CD4-positive, alpha-beta T cell treated with Interleukin-6 for 4 hours (primary cell): Measurements from ENCODE around the gene CYP46A1.
"Not testable (repeated sequence)": the region's sequence is repeated elsewhere in the genome, so short reads cannot be mapped to it uniquely, and the experiment has no call there.

Experiments used
- DNase-seq: peaks from one replicate; pipeline ENCODE4 v3.0.0-alpha.2; 2020; ENCODE audit warnings: mixed read lengths

The CYP46A1 gene

DNA sequence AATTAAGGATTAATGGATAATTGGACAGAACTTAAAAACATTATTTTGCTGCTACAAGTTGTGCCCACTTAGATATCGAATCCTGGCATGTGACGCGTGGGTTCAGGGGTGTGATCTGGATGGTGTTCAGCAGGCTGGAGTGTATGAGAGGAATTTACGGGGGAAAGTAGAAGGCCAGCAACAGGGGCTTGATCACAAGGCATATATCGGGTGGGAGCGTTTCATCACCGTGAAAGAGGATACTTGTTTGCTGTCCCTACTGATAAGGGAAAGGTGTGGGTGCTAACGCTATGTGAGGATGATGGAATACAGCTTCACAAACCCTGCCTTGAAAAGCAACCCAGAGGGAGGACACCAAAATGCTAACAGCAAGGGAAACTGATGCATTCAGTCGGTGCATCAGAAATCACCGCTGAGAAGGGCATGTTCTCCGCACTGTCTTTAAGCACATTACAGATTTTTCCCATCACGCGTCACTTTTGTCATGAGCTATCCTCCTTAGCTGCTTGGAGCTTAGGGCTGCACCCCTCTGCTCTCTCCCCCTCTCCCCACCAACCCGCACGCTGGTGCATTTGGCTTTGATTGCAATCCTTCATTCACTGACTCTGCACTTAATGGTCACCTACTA lies 25.8 kb upstream of the CYP46A1 start:
- no peak for DNase-seq

DNA sequence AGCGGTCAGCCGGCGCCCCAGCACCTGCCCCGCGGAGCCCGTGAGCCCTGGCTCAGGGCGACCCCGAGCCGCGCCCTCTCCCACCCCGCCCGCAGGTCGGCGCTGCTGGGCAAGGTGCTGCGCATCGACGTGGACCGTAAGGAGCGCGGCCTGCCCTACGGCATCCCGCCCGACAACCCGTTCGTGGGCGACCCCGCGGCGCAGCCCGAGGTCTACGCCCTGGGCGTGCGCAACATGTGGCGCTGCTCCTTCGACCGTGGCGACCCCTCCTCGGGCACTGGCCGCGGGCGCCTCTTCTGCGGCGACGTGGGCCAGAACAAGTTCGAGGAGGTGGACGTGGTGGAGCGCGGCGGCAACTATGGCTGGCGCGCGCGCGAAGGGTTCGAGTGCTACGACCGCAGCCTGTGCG lies 24.8 kb upstream of the CYP46A1 start:
- no peak for DNase-seq

DNA sequence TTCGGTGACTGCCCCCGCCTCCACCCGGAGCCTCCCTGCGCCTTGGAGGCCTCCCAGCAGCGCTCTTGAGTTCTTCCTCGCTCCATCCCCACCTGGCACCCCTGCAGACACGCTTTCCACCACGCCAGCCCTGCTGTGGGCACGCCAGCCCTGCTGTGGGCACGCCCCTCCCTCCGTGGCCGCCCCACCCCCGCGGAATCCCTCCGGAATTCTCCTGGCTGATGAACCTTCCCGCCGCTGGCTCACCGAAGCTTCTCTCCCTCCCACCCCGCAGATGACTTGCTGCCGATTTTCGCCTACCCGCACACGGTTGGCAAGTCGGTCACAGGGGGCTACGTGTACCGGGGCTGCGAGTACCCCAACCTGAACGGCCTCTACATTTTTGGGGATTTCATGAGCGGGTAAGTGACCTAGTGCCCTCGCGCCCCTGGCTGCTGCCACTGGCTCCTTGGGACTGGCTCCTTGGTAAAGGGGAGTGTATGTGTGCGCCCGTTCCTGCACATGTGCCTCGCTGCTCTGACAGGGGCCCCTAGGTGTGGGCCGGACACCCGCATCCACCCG lies 24.0 kb upstream of the CYP46A1 start:
- no peak for DNase-seq

DNA sequence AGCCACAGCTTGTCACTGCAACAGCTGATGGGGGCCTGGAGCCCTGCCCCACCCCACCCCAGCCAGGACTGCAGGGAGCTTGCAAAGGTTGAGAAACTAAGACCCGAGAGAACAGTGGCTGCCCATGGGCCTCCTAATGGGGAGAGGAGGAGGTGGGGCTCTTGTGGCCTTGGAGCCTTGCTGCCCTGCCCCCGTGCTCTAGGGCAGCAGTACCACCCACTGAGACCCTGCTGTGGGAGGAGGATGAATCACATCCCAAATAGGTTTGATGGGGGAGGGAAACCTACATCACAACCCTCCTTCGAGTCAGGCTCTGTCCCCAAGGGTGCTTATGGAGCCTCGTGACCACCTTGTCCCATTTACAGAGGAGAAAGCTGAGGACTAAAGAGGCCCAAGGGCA lies 23.3 kb upstream of the CYP46A1 start:
- DNase-seq, result no peak

DNA sequence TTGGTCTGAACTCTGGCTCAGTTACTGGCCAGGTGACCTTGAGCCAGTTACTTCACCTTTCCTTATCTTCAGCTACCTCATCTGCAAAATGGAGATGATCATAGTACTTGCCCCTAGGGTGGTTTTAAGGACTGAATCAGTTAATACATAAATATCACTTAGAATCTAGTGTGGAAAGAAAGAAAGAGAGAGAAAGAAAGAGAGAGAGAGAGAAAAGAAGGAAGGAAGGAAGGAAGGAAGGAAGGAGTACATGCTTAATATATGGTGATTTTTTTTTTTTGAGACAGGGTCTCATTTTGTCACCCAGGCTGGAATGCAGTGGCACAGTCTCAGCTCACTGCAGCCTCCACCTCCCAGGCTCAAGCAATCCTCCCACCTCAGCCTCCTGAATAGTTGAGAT lies 22.9 kb upstream of the CYP46A1 start:
- DNase-seq, result not testable (repeated sequence)

DNA sequence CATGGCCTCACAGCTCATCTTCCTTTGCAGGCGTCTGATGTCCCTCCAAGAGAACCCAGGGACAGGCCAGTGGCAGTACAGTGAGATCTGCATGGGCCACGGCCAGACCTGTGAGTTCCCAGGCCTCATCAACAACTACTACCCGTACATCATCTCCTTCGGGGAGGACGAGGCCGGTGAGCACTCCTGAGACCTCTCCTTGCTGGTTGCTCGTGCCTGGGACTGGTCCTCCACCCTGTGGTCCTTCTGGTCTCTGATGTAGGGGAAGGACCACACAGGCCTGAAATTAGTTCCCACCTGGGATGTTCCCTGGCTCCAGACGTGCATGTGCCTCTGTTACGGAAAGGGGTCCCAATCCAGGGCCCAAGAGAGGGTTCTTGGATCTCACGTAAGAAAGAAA lies 21.3 kb upstream of the CYP46A1 start:
- DNase-seq, result no peak

DNA sequence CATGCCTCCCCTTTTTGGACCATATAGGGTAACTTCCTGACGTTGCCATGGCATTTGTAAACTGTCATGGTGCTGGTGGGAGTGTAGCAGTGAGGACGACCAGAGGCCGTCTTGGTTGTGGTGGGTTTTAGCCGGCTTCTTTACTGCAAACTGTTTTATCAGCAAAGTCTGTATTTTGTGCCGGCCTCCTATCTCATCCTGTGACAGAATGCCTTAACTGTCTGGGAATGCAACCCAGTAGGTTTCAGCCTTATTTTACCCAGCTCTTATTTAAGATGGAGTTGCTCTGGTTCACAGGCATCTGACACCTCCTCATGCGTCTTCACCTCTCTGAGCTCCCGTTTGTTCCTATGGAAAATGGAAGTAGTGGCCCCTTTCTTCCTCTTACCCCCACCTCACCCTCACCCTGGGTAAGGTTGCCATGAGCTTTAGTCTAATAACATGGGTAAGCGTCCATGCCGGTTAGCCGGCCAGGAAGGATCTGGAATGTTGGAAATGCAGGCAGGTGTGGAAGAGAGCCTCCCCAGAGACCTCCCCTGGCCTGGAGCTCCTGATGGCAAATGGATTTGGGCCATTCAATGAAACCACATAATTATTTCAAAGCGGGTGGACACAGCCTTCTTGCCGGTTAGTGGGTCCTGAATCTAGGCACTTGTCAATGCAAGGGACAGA lies 20.6 kb upstream of the CYP46A1 start:
- DNase-seq, result no peak

DNA sequence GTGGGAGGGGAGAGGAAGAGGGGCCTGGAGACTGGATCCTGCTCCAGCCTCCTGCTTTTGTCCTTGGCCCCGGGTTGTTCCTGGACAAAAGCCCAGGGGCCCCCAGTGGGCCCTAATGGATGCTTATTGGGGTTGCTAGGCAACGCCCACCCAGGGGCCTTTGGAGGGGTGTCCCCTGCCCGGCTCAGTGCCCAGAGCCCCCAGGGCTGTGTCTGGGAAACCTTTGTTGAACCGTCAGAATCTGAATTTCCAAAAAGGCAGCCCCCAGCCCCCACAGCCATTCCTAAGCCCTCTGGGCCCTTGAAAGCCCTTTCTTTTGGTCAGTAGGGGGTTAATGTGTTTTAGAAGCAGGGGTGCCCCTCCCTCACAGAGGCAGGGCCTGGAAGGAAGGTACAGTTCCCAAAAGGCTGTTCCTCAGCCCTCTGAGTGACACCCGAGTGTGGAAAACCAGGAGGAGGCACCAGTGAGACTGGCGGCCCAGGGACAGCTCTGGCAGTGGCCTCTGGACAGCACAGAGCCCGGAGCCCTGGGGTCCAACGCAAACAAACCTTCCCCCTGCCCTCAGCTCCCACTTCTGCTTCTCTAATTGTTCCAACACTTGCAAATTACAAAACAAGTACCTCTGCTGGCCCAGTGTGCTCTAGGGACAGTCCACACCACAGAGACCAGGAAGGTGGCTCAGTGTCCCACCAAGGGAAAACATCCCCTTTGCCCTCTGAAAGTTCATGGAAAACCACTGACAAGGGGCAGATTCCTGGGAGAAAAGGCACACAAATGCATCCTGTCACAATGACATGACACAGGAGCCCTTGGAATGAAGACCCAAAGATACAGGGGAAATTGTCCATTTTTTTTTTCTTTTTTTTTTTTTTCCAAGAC lies 19.8 kb upstream of the CYP46A1 start:
- no peak for DNase-seq

DNA sequence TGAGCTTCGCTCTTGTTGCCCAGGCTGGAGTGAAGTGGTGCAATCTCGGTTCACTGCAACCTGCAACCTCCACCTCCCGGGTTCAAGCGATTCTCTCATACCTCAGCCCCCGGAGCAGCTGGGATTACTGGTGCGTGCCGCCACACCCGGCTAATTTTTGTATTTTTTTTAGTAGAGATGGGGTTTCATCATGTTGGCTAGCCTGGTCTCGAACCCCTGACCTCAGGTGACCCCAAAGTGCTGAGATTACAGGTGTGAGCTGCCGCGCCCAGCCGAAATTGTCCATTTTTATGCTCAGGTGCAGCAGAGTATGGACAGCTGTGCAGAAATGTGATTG lies 19.2 kb upstream of the CYP46A1 start:
- DNase-seq, result no peak

DNA sequence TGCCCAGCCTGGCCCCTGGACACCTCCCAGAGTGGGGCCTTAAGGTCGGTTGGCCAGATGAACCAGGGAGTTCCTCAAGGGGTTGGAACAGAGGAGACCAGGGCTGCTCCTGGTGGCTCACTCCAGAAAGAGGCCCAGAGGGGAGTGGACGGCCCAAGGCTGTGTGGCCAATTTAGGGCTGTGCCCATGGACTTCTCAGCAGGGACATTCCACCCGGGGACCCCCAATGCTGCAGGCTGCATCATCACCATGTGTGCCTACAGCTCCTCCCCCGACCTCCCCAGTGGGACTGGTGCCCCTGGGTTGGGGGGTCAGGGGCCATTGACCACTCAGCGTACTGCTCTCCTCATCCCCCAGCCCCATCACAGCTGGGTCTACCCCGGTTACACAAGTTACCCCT lies 17.6 kb upstream of the CYP46A1 start:
- no peak for DNase-seq

DNA sequence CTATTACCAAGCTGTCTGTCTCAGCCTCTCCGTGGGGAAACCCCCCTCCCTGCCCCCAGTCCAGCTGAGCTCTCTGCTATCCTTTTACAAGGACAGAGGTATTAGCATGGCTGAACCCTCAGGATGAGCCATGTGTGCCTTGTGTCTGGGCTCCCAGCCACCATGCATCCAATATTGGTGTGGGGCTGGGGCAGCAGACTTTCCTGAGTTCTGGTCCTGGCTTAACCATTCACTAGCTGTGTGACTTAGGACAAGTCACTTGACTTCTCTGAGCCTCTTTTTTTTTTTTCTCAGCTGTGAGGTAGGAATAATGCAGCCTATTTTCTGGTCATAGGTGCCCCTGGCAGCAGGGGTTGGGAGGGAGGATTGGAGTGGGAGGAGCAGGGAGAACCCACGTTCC lies 17.1 kb upstream of the CYP46A1 start:
- no peak for DNase-seq

DNA sequence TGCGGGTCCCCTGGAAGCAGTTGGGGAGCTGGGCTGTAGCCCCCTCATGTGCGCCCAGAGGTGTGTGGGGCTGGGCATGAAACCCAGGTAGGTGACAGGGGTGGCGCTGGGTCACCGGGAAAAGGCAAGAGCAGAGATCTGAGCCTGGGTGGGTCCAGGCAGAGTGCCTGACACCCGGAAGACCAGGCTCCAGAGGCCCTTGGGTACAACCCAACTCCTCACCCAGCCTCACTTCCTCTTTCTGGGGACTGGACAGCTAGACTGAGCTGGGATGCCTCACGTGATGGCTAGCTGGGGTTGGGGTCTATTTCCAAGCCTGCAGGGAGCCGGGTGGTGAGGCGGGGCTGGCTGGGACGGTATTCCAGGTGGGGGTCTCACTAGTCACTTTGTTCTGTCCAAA lies 16.3 kb upstream of the CYP46A1 start:
- no peak for DNase-seq

DNA sequence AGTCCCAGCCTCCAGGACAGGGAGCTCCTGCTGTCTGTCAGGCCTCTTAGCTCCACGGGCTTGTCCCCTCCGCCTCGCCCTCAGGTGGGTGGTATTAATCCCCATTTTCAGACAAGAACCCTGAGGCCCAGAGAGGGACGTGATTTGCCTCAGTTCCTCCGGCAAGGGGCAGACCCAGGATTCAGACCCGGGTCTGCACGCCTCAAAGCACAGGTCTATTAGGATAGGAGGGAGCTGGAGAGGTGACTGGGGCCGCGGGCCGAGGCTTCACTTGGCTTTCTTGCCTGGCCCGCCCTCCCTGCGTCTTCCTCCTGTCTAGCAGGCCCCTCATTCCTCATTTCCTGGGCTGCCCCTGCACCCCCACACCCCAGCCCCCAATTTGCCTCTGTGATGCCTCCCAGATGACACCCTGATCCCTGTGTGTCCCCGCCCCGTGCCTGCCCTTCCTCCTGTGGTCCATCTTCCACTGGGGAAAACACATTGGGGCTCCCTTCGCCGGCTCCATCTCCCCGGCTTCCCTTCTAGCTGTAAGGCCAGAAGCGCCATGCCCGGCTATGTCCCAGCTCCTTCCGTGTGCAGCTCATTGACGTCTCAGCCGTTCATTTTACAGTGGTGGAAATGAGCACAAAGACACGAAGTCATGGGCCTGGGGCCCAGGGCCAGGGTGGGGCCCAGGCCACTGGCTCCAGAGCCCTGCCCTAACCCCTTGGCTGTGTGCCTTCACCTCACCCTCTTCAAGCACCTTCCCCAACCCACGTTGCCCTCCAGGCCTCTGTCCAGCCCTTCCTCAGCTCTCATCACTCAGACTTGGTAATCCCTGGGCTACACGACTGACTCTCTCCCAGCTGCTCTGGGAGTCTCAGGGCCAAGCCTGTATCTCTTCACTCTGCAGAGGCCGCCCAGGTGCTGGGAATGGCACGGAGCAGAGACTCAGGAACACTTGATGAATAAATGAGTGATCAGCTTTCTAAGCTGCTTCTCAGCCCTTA lies 15.5 kb upstream of the CYP46A1 start:
- DNase-seq, result no peak

DNA sequence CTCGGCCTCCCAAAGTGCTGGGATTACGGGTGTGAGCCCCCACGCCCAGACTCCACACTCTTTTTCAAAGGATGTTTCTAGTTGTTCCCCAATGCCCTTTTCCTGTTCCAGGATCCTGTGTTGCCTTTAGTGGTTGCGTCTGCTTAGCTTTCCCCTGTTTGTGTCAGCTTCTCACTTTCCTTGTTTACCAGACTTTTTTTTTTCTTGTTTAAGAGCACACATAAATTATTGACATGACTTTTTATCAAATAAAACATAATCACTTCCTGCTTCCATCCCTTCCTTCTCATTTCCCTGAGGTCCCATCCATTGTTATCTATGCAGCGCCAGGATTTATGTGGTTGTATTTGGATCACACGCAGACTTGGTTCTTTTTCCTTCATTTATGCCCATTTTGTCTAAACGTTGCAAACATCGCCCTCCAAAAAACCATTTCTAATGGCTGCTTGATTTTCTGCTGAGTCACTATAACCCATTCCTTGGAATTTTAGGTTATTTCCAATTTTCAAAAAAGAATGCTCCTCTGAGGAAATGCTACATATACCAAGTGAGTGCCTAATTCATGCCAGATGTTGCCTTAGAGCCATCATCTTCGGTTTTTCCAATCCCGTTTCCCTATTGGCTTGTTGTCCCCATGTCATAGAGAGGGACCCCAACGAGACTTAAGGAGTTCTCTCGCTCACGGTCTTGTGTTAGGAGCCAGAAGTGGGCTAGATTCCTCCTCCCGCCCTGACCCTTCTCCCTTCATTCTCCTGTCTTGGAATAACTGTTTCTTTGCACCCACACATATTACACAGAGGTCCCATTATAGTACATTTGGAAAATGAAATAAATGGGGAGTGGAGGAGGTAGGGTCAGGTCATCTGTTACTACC lies 13.5 kb upstream of the CYP46A1 start:
- no peak for DNase-seq

DNA sequence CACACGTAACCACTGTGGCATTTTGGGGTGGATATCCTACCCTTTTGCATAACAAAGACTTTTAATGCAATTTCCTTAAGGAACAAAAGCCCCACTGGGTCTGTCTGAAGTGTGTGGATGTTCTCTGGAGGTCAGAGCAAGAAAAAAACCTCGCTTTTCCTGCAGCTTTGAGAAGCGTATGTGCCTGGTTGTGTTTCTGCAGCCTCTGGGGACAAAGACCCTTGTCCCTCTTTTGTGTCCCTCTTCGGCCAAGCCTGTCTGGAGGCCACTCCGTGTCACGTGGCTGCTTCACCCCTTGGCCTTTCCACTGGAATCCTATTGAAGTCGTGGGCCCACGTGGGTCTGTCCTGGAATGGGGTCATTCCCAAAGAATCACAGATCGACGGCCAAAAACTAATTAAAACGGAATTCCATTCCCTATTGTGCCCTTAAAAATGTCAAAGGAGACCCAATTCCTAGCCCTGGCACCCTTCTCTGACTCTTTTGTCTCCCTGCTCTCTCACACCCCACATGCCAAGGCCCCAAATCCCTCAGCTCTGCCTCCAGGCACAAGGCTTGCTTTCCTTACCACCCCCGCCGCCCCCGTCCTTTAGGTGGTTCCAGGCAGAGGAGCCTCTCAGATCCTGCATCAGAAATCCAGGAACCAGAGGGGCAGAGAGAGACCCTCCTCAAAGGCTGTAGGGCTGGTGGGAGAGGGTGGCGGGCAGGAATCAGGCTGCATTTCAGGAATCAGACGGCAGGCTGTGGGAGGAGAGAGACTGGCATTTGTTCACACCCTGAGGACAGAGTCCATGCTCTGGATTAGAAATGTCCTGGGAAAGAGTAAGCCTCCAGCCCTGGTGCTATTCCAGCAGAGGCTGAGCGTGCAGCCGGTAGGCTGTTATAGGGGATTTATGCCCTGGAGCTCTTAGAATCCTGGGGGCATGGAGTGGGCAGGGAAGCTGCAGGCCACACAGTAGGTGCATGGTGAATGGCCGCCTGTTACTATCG lies 12.6 kb upstream of the CYP46A1 start:
- no peak for DNase-seq

DNA sequence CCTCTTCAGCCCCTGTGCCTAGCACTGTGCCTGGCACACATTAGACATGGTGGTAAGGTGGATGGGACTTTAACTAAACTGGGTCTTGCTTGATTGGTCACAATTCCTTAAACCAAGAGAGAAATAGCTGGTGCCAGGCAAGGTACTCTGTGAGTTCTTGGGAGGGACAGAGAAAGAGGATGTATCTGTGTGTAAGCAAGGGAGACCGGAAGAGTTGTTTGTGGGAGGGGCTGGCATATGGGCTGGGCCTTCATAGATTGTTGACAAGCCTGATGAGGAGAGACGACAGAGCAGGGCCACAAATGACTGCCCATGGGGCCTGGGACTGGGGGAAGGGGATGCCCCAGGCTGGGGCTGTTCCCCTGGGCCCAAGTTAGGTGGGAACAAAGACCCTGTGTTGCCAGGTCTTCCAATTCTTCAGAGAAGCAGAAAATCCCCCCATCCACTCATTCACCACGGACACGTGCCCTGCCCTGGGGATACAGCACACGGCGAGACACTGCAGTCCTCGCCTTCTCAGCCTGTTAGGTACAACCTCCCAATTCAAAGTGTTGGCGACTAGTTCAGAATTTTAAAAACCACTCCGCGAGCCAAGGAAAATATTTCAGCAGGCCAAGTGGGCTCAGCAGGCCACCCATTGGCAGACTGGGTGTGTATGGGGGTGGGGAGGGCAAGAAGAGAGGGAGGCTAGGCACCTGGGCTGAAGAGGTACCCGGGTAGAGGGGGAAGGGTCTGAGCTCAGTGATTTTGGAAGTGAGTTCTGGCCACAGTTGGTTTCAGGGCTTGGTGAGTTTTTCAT lies 11.4 kb upstream of the CYP46A1 start:
- DNase-seq, result peak; percentile 12

DNA sequence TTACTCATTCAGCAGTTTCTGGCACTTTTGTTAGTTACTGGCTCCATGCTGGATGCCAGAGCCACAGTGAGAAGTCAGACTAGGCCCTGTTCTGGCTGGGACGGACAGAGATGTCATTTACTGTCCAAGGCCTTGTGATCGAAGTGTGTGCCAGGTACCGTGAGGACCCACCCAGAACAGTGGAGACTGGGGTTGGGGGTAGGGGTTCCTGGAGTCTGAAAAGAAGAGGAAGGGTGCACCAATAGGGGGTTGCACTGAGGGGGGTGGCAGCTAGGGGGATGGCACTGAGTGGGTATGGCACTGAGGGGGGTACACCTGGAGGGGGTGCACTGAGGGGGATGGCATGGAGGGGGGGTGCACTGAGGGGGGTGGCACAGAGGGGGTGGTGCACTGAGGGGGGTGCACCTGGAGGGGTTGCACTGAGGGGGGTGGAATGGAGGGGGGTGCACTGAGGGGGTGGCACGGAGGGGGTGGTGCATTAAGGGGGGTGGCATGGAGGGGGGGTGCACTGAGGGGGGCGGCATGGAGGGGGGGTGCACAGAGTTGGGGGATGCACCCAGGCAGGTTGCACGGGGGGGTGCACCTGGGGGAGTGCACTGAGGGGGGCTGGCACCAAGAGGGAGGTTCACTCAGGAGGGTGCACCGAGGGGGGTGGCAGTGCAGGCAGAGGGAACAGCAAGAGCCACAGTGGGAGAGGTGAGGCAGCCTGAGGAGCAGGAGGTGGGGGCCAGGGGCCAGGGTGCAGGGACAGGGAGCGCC lies 10.6 kb upstream of the CYP46A1 start:
- DNase-seq, result no peak

DNA sequence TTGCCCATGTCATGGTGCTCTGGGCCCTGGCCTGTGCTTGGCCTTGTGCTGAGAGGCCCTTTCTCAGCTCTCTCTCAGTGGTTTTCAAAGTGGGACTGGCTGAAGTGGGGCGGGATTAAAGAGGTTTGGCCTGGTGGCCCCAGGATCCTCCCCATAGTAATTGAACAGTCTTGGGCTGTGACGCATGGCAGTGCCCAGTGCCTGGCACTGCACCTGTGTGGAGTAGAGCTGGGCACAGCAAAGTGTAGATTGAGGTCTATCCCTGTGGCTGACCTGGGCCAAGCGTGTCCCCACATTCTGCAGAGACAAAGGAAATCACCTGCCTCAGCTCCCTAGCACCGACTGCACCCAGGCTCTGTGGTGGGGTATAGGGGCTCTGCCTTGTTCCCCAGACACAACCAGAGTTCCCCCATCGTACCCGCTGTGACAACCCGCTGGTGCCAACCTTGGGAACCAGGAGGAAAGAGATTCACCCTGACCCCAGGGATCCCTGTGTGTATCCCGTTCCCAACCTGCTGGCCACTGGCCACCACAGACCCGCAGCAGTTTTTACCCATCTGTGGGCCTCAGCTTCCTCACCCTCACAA lies 9.9 kb upstream of the CYP46A1 start:
- no peak for DNase-seq
